K562 (cell line): ENCODE data around the gene LATS2.

Source experiments
- CEBPB ChIP-seq: fragments of 450-650 bp; IDR thresholded peaks from 2 replicates; pipeline ENCODE4 v1.6.1; 2016; ENCODE audit warnings: missing genetic modification characterization, missing compliant biosample characterization
- CEBPZ ChIP-seq: fragments of 150-350 bp; IDR thresholded peaks from 2 replicates; pipeline ENCODE4 v1.6.1; 2014; ENCODE audit warnings: low read depth, mild to moderate bottlenecking, low read length, borderline replicate concordance
- CHD1 ChIP-seq: fragments of 200-600 bp; sonication (generic); IDR thresholded peaks from one replicate; pipeline ENCODE4 v1.6.1; 2012; ENCODE audit warnings: mild to moderate bottlenecking, moderate library complexity, low read length, inconsistent platforms
- CTCF ChIP-seq, 3 experiments: IDR thresholded peaks in 2 of 3; conservative IDR thresholded peaks in 1 of 3; 2 replicates each; pipeline ENCODE4 v1.5.1; 2011 to 2012; ENCODE audit warnings: low read length in 3 of 3, mild to moderate bottlenecking in 3 of 3, control low read depth in 2 of 3, improper control_type of control experiment in 1 of 3, inconsistent platforms in 1 of 3, low read depth in 1 of 3, mixed read lengths in 1 of 3, moderate library complexity in 1 of 3; ENCODE audit not compliant: insufficient read depth in 2 of 3
- HLTF ChIP-seq: fragments of 450-650 bp; IDR thresholded peaks from 2 replicates; pipeline ENCODE4 v1.6.1; 2016
- HMGN3 ChIP-seq: IDR thresholded peaks from 2 replicates; pipeline ENCODE4 v1.6.1; 2011; ENCODE audit warnings: borderline replicate concordance, low read depth, mild to moderate bottlenecking, mixed read lengths, low read length; ENCODE audit not compliant: insufficient read length; ENCODE audit errors: extremely low read depth
- JUND ChIP-seq, 2 experiments: IDR thresholded peaks; 2 replicates in 1 of 2; 3 replicates in 1 of 2; pipeline ENCODE4 v1.6.1; 2011; ENCODE audit warnings: borderline replicate concordance in 2 of 2, low read depth in 2 of 2, low read length in 2 of 2, improper control_type of control experiment in 1 of 2, missing biosample characterization in 1 of 2, missing genetic modification characterization in 1 of 2, missing genetic modification reagents in 1 of 2
- LCOR ChIP-seq: sonication (generic); formaldehyde crosslinking; IDR thresholded peaks from 2 replicates; pipeline ENCODE4 v1.8.0; 2022; ENCODE audit warnings: mild to moderate bottlenecking, missing genetic modification reagents
- MXI1 ChIP-seq: IDR thresholded peaks from 2 replicates; pipeline ENCODE4 v1.6.1; 2011; ENCODE audit warnings: low read depth, mild to moderate bottlenecking, improper control_type of control experiment, low read length
- PRDM10 ChIP-seq: fragments of 450-650 bp; IDR thresholded peaks from 2 replicates; pipeline ENCODE4 v1.6.1; 2018; ENCODE audit not compliant: partially characterized antibody
- ZNF589 ChIP-seq: fragments of 200-800 bp; sonication (Bioruptor generic); IDR thresholded peaks from 2 replicates; pipeline ENCODE4 v1.6.1; 2016; ENCODE audit warnings: low read depth, missing genetic modification characterization, missing compliant biosample characterization

- TF ChIP-seq ZNF589 (CRISPR knock-in tag) (no peak), CTCF (IDR thresholded peaks at IDR 0.05 in 2 of 3, conservative IDR thresholded peaks at IDR 0.05 in 1 of 3; ENCODE audit: insufficient read depth in 2 of 3, low read depth in 1 of 3, low read length in 3 of 3) (no peak), JUND (IDR thresholded peaks at IDR 0.05; ENCODE audit: borderline replicate concordance, low read depth, low read length) (no peak), JUND (tag; IDR thresholded peaks at IDR 0.05; ENCODE audit: borderline replicate concordance, low read depth, low read length) (no peak), CEBPB (tag) (no peak), LCOR (CRISPR knock-in tag) (no peak), HMGN3 (no peak), MXI1 (no peak), PRDM10 (no peak), CEBPZ (no peak), CHD1 (no peak), HLTF (no peak)
Observed at GRCh38 chr13:21001471-21001870, 59.9 kb downstream of the LATS2 start.
